ENCODE data around the gene RPTOR.

GRCh38 chr17:80871341-80871740 lies 326.7 kb downstream of the RPTOR start:
- TF ChIP-seq EZH2 (IDR thresholded peaks at IDR 0.05): no peak
- no peak for TF ChIP-seq POLR2AphosphoS5 (IDR thresholded peaks at IDR 0.05; ENCODE audit: borderline replicate concordance, low read depth, low read length)
- no peak for TF ChIP-seq FOXP2 (optimal IDR thresholded peaks at IDR 0.05; ENCODE audit: control extremely low read depth, extremely low read length, insufficient read depth)
